Measurements from ENCODE around the gene SLC35E1. TPM values are rescaled to one million over a fixed set of nuclear protein-coding genes. Genes with fewer than 3 reads are reported as not detected.

Gene SLC35E1
- total RNA-seq, 1 experiment from 2014 or later = 43.5 TPM

GRCh38 chr19:16591803-16592556 is 19.8 kb upstream of the SLC35E1 start:
- TF ChIP-seq POLR2AphosphoS5 (IDR thresholded peaks at IDR 0.05; ENCODE audit: low read depth, low read length) (no peak), SIN3A (IDR thresholded peaks at IDR 0.05; ENCODE audit: borderline replicate concordance, insufficient read depth, low read depth, low read length) (no peak), TCF7L2 (IDR thresholded peaks at IDR 0.05; ENCODE audit: low read depth, low read length) (no peak)
- TF ChIP-seq, protein P1, sequence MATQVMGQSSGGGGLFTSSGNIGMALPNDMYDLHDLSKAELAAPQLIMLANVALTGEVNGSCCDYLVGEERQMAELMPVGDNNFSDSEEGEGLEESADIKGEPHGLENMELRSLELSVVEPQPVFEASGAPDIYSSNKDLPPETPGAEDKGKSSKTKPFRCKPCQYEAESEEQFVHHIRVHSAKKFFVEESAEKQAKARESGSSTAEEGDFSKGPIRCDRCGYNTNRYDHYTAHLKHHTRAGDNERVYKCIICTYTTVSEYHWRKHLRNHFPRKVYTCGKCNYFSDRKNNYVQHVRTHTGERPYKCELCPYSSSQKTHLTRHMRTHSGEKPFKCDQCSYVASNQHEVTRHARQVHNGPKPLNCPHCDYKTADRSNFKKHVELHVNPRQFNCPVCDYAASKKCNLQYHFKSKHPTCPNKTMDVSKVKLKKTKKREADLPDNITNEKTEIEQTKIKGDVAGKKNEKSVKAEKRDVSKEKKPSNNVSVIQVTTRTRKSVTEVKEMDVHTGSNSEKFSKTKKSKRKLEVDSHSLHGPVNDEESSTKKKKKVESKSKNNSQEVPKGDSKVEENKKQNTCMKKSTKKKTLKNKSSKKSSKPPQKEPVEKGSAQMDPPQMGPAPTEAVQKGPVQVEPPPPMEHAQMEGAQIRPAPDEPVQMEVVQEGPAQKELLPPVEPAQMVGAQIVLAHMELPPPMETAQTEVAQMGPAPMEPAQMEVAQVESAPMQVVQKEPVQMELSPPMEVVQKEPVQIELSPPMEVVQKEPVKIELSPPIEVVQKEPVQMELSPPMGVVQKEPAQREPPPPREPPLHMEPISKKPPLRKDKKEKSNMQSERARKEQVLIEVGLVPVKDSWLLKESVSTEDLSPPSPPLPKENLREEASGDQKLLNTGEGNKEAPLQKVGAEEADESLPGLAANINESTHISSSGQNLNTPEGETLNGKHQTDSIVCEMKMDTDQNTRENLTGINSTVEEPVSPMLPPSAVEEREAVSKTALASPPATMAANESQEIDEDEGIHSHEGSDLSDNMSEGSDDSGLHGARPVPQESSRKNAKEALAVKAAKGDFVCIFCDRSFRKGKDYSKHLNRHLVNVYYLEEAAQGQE (IDR thresholded peaks at IDR 0.05; ENCODE audit: insufficient read depth in 1 of 2, low read depth in 2 of 2, low read length in 1 of 2) = no peak
- TF ChIP-seq, protein P2, sequence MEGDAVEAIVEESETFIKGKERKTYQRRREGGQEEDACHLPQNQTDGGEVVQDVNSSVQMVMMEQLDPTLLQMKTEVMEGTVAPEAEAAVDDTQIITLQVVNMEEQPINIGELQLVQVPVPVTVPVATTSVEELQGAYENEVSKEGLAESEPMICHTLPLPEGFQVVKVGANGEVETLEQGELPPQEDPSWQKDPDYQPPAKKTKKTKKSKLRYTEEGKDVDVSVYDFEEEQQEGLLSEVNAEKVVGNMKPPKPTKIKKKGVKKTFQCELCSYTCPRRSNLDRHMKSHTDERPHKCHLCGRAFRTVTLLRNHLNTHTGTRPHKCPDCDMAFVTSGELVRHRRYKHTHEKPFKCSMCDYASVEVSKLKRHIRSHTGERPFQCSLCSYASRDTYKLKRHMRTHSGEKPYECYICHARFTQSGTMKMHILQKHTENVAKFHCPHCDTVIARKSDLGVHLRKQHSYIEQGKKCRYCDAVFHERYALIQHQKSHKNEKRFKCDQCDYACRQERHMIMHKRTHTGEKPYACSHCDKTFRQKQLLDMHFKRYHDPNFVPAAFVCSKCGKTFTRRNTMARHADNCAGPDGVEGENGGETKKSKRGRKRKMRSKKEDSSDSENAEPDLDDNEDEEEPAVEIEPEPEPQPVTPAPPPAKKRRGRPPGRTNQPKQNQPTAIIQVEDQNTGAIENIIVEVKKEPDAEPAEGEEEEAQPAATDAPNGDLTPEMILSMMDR (IDR thresholded peaks at IDR 0.05) = no peak
- CTCF ChIA-PET = no interaction called here
- Histone ChIP-seq H3K4me3 (ENCODE audit: low read depth in 2 of 2, low read length in 2 of 2) (no peak overlapping the region), H3K9me3 (ENCODE audit: control insufficient read depth, insufficient read depth, low read depth, low read length) (no peaks in the 10 kb centered on the region), H3K4me1 (ENCODE audit: control insufficient read depth, insufficient read depth, low read length) (peaks cover 29% of the 10 kb centered on the region), H3K27ac (ENCODE audit: low read length) (no peak overlapping the region), H3K27me3 (ENCODE audit: control insufficient read depth, insufficient read depth, low read length) (no peaks in the 10 kb centered on the region), H3K36me3 (ENCODE audit: control insufficient read depth, insufficient read depth, low read length) (no peaks in the 10 kb centered on the region)
- in situ Hi-C loops (cut with HindIII; ENCODE audit: low pct_unique_long_range_greater_than_20kb, low sequenced_read_pairs) (no loop called here), intact Hi-C loops (cut with micrococcal nuclease; ENCODE audit: unreplicated experiment) (no loop called here)
- POLR2A ChIA-PET = no interaction called here
- DNase-seq (ENCODE audit: low read depth, low spot score) (no peak), ATAC-seq (no peak)
- no TSS peak for BruUV-seq (replicated peaks)

- POLR2A ChIA-PET = no interaction called here
- no peak for TF ChIP-seq TCF7L2 (IDR thresholded peaks at IDR 0.05; ENCODE audit: low read depth, low read length)
- intact Hi-C loops (cut with micrococcal nuclease; ENCODE audit: unreplicated experiment) = no loop called here
- BruUV-seq (replicated peaks) = no TSS peak
- Histone ChIP-seq H3K36me3 (ENCODE audit: control insufficient read depth, insufficient read depth, low read length) (no peaks in the 10 kb centered on the region), H3K27me3 (ENCODE audit: control insufficient read depth, insufficient read depth, low read length) (no peaks in the 10 kb centered on the region), H3K4me3 (ENCODE audit: low read depth in 2 of 2, low read length in 2 of 2) (no peak overlapping the region), H3K4me1 (ENCODE audit: control insufficient read depth, insufficient read depth, low read length) (peaks cover 32% of the 10 kb centered on the region), H3K9me3 (ENCODE audit: control insufficient read depth, insufficient read depth, low read depth, low read length) (no peaks in the 10 kb centered on the region), H3K27ac (ENCODE audit: low read length) (no peak overlapping the region)
- CTCF ChIA-PET = interaction anchor here (0.8 kb wide), 1 partner anchor 21 kb away, joined by 3 read pairs; no protein-coding TSS in a partner anchor
- in situ Hi-C loops (cut with HindIII; ENCODE audit: low pct_unique_long_range_greater_than_20kb, low sequenced_read_pairs) = no loop called here
- no peak; the same call in 1 of the 2 replicates for ATAC-seq
- no peak for DNase-seq (ENCODE audit: low read depth, low spot score)
Measured at GRCh38 chr19:16590876-16591802, 18.9 kb upstream of the SLC35E1 start.
